H1 (cell line): Measurements from ENCODE around the gene NAPA. TPM values are rescaled to one million over a fixed set of nuclear protein-coding genes. Genes with fewer than 3 reads are reported as not detected.
A peak's percentile ranks its signal among the peaks of the same experiment; 100 is the strongest.

Experiments
- CTCF ChIA-PET: fragments of 300-600 bp; sonication (Branson Sonifier 250); formaldehyde crosslinking; loops from one replicate; lab custom pipeline; 2021; ENCODE audit not compliant: partially characterized antibody; lab: Charles Lee
- POLR2A ChIA-PET: fragments of 300-600 bp; sonication (Branson Sonifier 250); formaldehyde crosslinking; loops from one replicate; lab custom pipeline; 2021; ENCODE audit warnings: inconsistent platforms; ENCODE audit not compliant: partially characterized antibody; lab: Charles Lee
- DNase-seq, 2 experiments: peaks; one replicate each; pipeline versions ENCODE4 v3.0.0 to v3.0.0-alpha.2; 2010 to 2022; ENCODE audit warnings: low spot score in 2 of 2, low read depth in 1 of 2, mixed read lengths in 1 of 2
- FAIRE-seq: peaks from 2 replicates; lab custom pipeline; 2011; peaks lifted over from hg19 to GRCh38; lab: Jason Lieb, UNC
- H2AFZ ChIP-seq: 2 replicates; pipeline ENCODE4 v1.8.1; 2012; ENCODE audit warnings: low read length, inconsistent platforms
- H2AK5ac ChIP-seq: 2 replicates; pipeline ENCODE4 v1.6.1; 2013; ENCODE audit warnings: low read depth, low read length
- H2BK120ac ChIP-seq: replicated peaks from 2 replicates; pipeline ENCODE3; 2013; ENCODE audit warnings: low read depth, low read length, inconsistent platforms
- H2BK12ac ChIP-seq: 2 replicates; pipeline ENCODE4 v1.6.1; 2013; ENCODE audit warnings: low read depth, low read length
- H2BK15ac ChIP-seq: 2 replicates; pipeline ENCODE4 v1.6.1; 2013; ENCODE audit warnings: low read length
- H2BK20ac ChIP-seq: 2 replicates; pipeline ENCODE4 v1.6.1; 2013; ENCODE audit warnings: low read length
- H2BK5ac ChIP-seq: 2 replicates; pipeline ENCODE4 v1.6.1; 2013; ENCODE audit warnings: low read depth, low read length
- H3K14ac ChIP-seq: 2 replicates; pipeline ENCODE4 v1.6.1; 2013; ENCODE audit warnings: inconsistent platforms; ENCODE audit not compliant: insufficient read length
- H3K18ac ChIP-seq: 2 replicates; pipeline ENCODE4 v1.6.1; 2013; ENCODE audit warnings: low read length; ENCODE audit errors: extremely low read depth
- H3K23ac ChIP-seq: 2 replicates; pipeline ENCODE4 v1.6.1; 2013; ENCODE audit warnings: inconsistent platforms; ENCODE audit not compliant: insufficient read length
- H3K23me2 ChIP-seq: 2 replicates; pipeline ENCODE4 v1.6.1; 2013; ENCODE audit warnings: low read depth, low read length
- H3K27ac ChIP-seq: 2 replicates; pipeline ENCODE4 v1.6.1; 2011; ENCODE audit warnings: low read depth, low read length, inconsistent platforms
- H3K27me3 ChIP-seq, 4 experiments: replicated peaks in 1 of 4; 1 replicate in 1 of 4; 2 replicates in 3 of 4; pipeline versions ENCODE4 v1.6.1 to v1.8.1; 2011 to 2013; ENCODE audit warnings: low read length in 3 of 4, mild to moderate bottlenecking in 3 of 4, inconsistent platforms in 2 of 4, mixed read lengths in 2 of 4, moderate library complexity in 1 of 4; ENCODE audit not compliant: control insufficient read depth in 3 of 4, insufficient read depth in 3 of 4; ENCODE audit errors: extremely low read depth in 1 of 4
- H3K36me3 ChIP-seq, 4 experiments: 2 replicates each; pipeline versions ENCODE4 v1.6.1 to v1.8.1; 2011 to 2013; ENCODE audit warnings: mild to moderate bottlenecking in 4 of 4, low read length in 3 of 4, moderate library complexity in 2 of 4, control low read depth in 1 of 4, inconsistent platforms in 1 of 4; ENCODE audit not compliant: insufficient read depth in 4 of 4, control insufficient read depth in 2 of 4
- H3K4ac ChIP-seq: replicated peaks from 2 replicates; pipeline ENCODE3; 2013; ENCODE audit warnings: low read length, low read depth, mixed read lengths, inconsistent platforms; ENCODE audit not compliant: insufficient read length
- H3K4me1 ChIP-seq, 4 experiments: replicated peaks in 1 of 4; 1 replicate in 1 of 4; 2 replicates in 3 of 4; pipeline versions ENCODE4 v1.6.1 to v1.8.1; 2011 to 2013; ENCODE audit warnings: low read length in 3 of 4, inconsistent platforms in 2 of 4, mixed read lengths in 1 of 4; ENCODE audit not compliant: insufficient read depth in 4 of 4, control insufficient read depth in 3 of 4
- H3K4me2 ChIP-seq, 2 experiments: 2 replicates each; pipeline versions ENCODE4 v1.6.1 to v1.8.1; 2011 to 2013; ENCODE audit warnings: low read depth in 2 of 2, low read length in 2 of 2, control low read depth in 1 of 2, inconsistent platforms in 1 of 2, mild to moderate bottlenecking in 1 of 2; ENCODE audit not compliant: insufficient read depth in 1 of 2
- H3K4me3 ChIP-seq, 4 experiments: fragments of 200-600, 300-600 bp in 1 of 4; sonication (generic), shearing (Covaris generic), sonication (Bioruptor Twin) in 1 of 4; 2 replicates each; pipeline versions ENCODE4 v1.5.1 to v1.8.1; 2011 to 2016; ENCODE audit warnings: low read length in 4 of 4, low read depth in 3 of 4, control low read depth in 2 of 4, inconsistent platforms in 2 of 4, mild to moderate bottlenecking in 2 of 4, mixed read lengths in 1 of 4, moderate library complexity in 1 of 4; ENCODE audit not compliant: insufficient read depth in 2 of 4; ENCODE audit errors: extremely low read depth in 1 of 4
- H3K56ac ChIP-seq: replicated peaks from 2 replicates; pipeline ENCODE3; 2013; ENCODE audit warnings: low read depth, mild to moderate bottlenecking, mixed read lengths, low read length, inconsistent platforms; ENCODE audit not compliant: insufficient read length
- H3K79me1 ChIP-seq: 2 replicates; pipeline ENCODE4 v1.6.1; 2013; ENCODE audit warnings: low read depth, low read length, control low read depth
- H3K79me2 ChIP-seq, 2 experiments: 2 replicates each; pipeline versions ENCODE4 v1.6.1 to v1.8.1; 2012 to 2013; ENCODE audit warnings: low read length in 2 of 2, mild to moderate bottlenecking in 2 of 2, inconsistent platforms in 1 of 2; ENCODE audit not compliant: insufficient read depth in 2 of 2, control insufficient read depth in 1 of 2
- H3K9ac ChIP-seq, 4 experiments: replicated peaks in 1 of 4; 1 replicate in 1 of 4; 2 replicates in 3 of 4; pipeline versions ENCODE4 v1.6.1 to v1.8.1; 2011 to 2013; ENCODE audit warnings: low read depth in 3 of 4, low read length in 3 of 4, control low read depth in 2 of 4, mild to moderate bottlenecking in 2 of 4, moderate library complexity in 2 of 4, inconsistent platforms in 1 of 4; ENCODE audit errors: extremely low read depth in 1 of 4
- H3K9me3 ChIP-seq, 2 experiments: 2 replicates each; pipeline versions ENCODE4 v1.6.1 to v1.8.1; 2012 to 2013; ENCODE audit warnings: mild to moderate bottlenecking in 2 of 2, moderate library complexity in 2 of 2, control low read depth in 1 of 2, inconsistent platforms in 1 of 2, low read depth in 1 of 2, low read length in 1 of 2, mixed read lengths in 1 of 2; ENCODE audit not compliant: insufficient read depth in 2 of 2
- H4K20me1 ChIP-seq, 2 experiments: replicated peaks in 1 of 2; 2 replicates each; pipeline versions ENCODE3 to v1.8.1; 2011 to 2013; ENCODE audit warnings: inconsistent platforms in 2 of 2, low read length in 2 of 2, mild to moderate bottlenecking in 1 of 2; ENCODE audit not compliant: insufficient read depth in 2 of 2, control insufficient read depth in 1 of 2
- H4K5ac ChIP-seq: 2 replicates; pipeline ENCODE4 v1.6.1; 2013; ENCODE audit warnings: low read length, low read depth, mixed read lengths, inconsistent platforms; ENCODE audit not compliant: insufficient read length
- H4K8ac ChIP-seq: 2 replicates; pipeline ENCODE4 v1.8.0; 2013; ENCODE audit warnings: mild to moderate bottlenecking, moderate library complexity, low read length, inconsistent platforms; ENCODE audit not compliant: insufficient read depth; ENCODE audit errors: extremely low read depth
- H4K91ac ChIP-seq: replicated peaks from 2 replicates; pipeline ENCODE3; 2013; ENCODE audit warnings: low read length, mixed read lengths, inconsistent platforms; ENCODE audit not compliant: insufficient read length
- BRCA1 ChIP-seq: IDR thresholded peaks from 2 replicates; pipeline ENCODE4 v1.6.1; 2012; ENCODE audit warnings: low read depth, low read length, improper control_type of control experiment
- CEBPB ChIP-seq: IDR thresholded peaks from 2 replicates; pipeline ENCODE4 v1.6.1; 2012; ENCODE audit warnings: low read depth, low read length
- CREB1 ChIP-seq: IDR thresholded peaks from 2 replicates; pipeline ENCODE4 v1.6.1; 2012; ENCODE audit warnings: inconsistent platforms
- RNF2 ChIP-seq: fragments of 200-900, 300-1000 bp; sonication (generic); IDR thresholded peaks from 2 replicates; pipeline ENCODE4 v1.7.1; 2016; ENCODE audit warnings: borderline replicate concordance, low read depth, mild to moderate bottlenecking, antibody characterized with exemption, low read length; ENCODE audit not compliant: poor library complexity, severe bottlenecking; ENCODE audit errors: missing control alignments
- SP2 ChIP-seq: IDR thresholded peaks from 2 replicates; pipeline ENCODE4 v1.6.1; 2012; ENCODE audit warnings: mild to moderate bottlenecking, low read length, inconsistent platforms
- WGBS, 2 experiments: shearing (Covaris generic) in 1 of 2; methylation state at CpG; one replicate each; pipeline versions ENCODE4 v1.1.6 to v1.1.7; 2013 to 2015; ENCODE audit warnings: low lambda C conversion rate in 2 of 2, mixed read lengths in 2 of 2, inconsistent platforms in 1 of 2, low coverage in 1 of 2, missing lambda C conversion rate in 1 of 2; ENCODE audit not compliant: insufficient replicate concordance in 2 of 2, insufficient coverage in 1 of 2, insufficient read length in 1 of 2; ENCODE audit errors: extremely low coverage in 1 of 2, missing lambda C conversion rate in 1 of 2; 5-methylcytosine and 5-hydroxymethylcytosine counted together
- polyA plus RNA-seq, 7 experiments: library from polyadenylated mRNA; depleted of rRNA in 3 of 7; stranded (reverse) in 5 of 7; unstranded in 2 of 7; fragments of >200 nt in 5 of 7; fragments of 200-250 nt in 2 of 7; gene quantifications; 1 replicate in 5 of 7; 2 replicates in 1 of 7; 4 replicates in 1 of 7; pipeline versions ENCODE4 v1.2.1 to v1.2.3, GENCODE V29; 2011 to 2013; ENCODE audit warnings: missing spikeins in 2 of 7, mixed read lengths in 2 of 7
- total RNA-seq: library from RNA; stranded (reverse); fragmentation: NEBNext Ultra II Directional; extraction: Animal tissue kit (Norgen Biotek cat#: 25700); gene quantifications from 2 replicates; pipeline ENCODE4 v1.2.1, GENCODE V29; 2021

Gene NAPA
- total and polyA plus RNA-seq, 2 of the 8 experiments (the other 6 are each of a cell fraction or from before 2014, with no cell fraction given) = 58.5 to 78.2 TPM

GRCh38 chr19:47459477-47459876 is 55.4 kb downstream of the NAPA start:
- Histone ChIP-seq H2BK120ac (no peak overlapping the region), H4K91ac (peak overlapping the region; percentile 34), H3K56ac (no peak overlapping the region), H3K79me1 (no peaks in the 10 kb centered on the region), H3K4me3 (no peak overlapping the region), H3K4me2 (peak overlapping the region in 1 of 2 experiments; percentile 22; a peak in 1 of 4 replicates), H3K18ac (no peak overlapping the region), H3K4ac (no peak overlapping the region), H2BK20ac (peak overlapping the region; percentile 56; the same call in 1 of the 2 replicates), H3K14ac (no peak overlapping the region), H2AK5ac (peak overlapping the region; percentile 79; the same call in 1 of the 2 replicates), H4K8ac (no peak overlapping the region), H2BK12ac (peak overlapping the region; percentile 91), H3K27ac (no peak overlapping the region), H2BK15ac (peak overlapping the region; percentile 21; the same call in 1 of the 2 replicates), H3K79me2 (no peaks in the 10 kb centered on the region), H3K9ac (peak overlapping the region in 1 of 4 experiments; percentile 50; a peak in 2 of 7 replicates), H4K5ac (no peak overlapping the region), H3K4me1 (peaks cover 0 to 4% (median 0%) of the 10 kb centered on the region in 4 experiments; a peak in 2 of 7 replicates), H4K20me1 (peaks cover 2 to 6% of the 10 kb centered on the region in 2 experiments), H2AFZ (no peak overlapping the region), H3K23ac (no peak overlapping the region), H2BK5ac (peak overlapping the region; percentile 20), H3K36me3 (peaks cover 0 to 6% (median 0%) of the 10 kb centered on the region in 4 experiments; a peak in 2 of 8 replicates), H3K27me3 (peaks cover 0 to 17% (median 5%) of the 10 kb centered on the region in 4 experiments; a peak in 4 of 7 replicates), H3K23me2 (peaks cover 2% of the 10 kb centered on the region; the same call in 1 of the 2 replicates), H3K9me3 (no peaks in the 10 kb centered on the region; a peak in 1 of 4 replicates)
- FAIRE-seq (no peak), DNase-seq (no peak)
- POLR2A ChIA-PET = interaction anchor here (0.8 kb wide), 1 partner anchor 9 kb away, joined by 3 read pairs; no protein-coding TSS in a partner anchor
- TF ChIP-seq CEBPB = no peak
- no peak for TF ChIP-seq BRCA1
- no peak for TF ChIP-seq CREB1
- no peak for TF ChIP-seq SP2
- TF ChIP-seq RNF2 = peak; percentile 41
- CTCF ChIA-PET = interaction anchor here (1.0 kb wide), 1 partner anchor 48 kb away, joined by 3 read pairs; no protein-coding TSS in a partner anchor
- 84% methylated on average over 14 of the region's 14 CpGs; no CpG with 5 or more reads in 1 of the 2 experiments for WGBS, 2 experiments
